Hindlimb muscle (tissue), 1 donor: ENCODE results near the gene RBMY1B. TPM values are rescaled to one million over a fixed set of nuclear protein-coding genes. Genes with fewer than 3 reads are reported as not detected.
"Not testable (repeated sequence)": the region's sequence is repeated elsewhere in the genome, so short reads cannot be mapped to it uniquely, and the experiment has no call there.

Experiments
- DNase-seq: peaks from one replicate; pipeline ENCODE4 v3.0.0-alpha.2; 2013
- polyA plus RNA-seq: library from polyadenylated mRNA; unstranded; fragments of 120-200 nt; gene quantifications from one replicate; pipeline ENCODE4 v1.2.1, GENCODE V29; 2013; ENCODE audit not compliant: insufficient read length

RBMY1B gene
- not detected for polyA plus RNA-seq

GRCh38 chrY:21511038-21511437 lies at the start of gene RBMY1B:
Gene RBMY1B (plus strand): TSS chrY:21511338. CDS start chrY:21513351, 2,013 bp downstream.
- DNase-seq, result not testable (repeated sequence)

- DNase-seq, result not testable (repeated sequence)
Measured at GRCh38 chrY:21462915-21463314, 48.2 kb upstream of the RBMY1B start.

- DNase-seq, result no peak
Measured at GRCh38 chrY:21482967-21483366, 28.2 kb upstream of the RBMY1B start.

GRCh38 chrY:21534579-21534978 lies 23.4 kb downstream of the RBMY1B start, which contains the start of gene RBMY1A1:
Gene RBMY1A1 (plus strand): TSS chrY:21534879. CDS start chrY:21536892, 2,013 bp downstream.
- not testable (repeated sequence) for DNase-seq

GRCh38 chrY:21559316-21559984 lies 48.3 kb downstream of the RBMY1B start:
- not testable (repeated sequence) for DNase-seq

Other genes with a start within 250 kb of the RBMY1B start
- gene RBMY1A1, start 23.5 kb downstream of the RBMY1B start, polyA plus RNA-seq, result not detected